ENCODE data around the gene SLIT2.

Gene SLIT2

DNA sequence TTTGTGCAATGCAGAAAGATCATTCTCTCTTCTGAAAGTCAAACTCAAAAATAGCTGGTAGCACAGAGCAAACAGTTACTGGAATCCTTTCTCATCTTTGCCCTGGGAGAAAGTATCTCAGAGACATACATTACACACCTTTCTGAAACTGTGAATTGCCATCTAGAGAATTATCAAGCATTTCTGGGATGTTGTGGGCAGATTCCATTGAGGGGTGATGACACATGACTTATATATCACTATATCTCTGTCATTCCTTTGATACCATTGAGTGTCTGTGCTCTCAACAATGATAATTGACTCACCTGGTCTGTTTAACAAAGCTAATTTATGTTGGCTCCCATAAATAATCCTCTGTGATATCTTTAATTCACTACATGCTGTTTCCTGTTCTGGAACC, 13.0 kb downstream of the SLIT2 start:
- DNase-seq (ENCODE audit: low read depth in 2 of 2): no peak

- DNase-seq (ENCODE audit: low read depth in 2 of 2): no peak
Observed at GRCh38 chr4:20265726-20266125, 14.0 kb downstream of the SLIT2 start.

DNA sequence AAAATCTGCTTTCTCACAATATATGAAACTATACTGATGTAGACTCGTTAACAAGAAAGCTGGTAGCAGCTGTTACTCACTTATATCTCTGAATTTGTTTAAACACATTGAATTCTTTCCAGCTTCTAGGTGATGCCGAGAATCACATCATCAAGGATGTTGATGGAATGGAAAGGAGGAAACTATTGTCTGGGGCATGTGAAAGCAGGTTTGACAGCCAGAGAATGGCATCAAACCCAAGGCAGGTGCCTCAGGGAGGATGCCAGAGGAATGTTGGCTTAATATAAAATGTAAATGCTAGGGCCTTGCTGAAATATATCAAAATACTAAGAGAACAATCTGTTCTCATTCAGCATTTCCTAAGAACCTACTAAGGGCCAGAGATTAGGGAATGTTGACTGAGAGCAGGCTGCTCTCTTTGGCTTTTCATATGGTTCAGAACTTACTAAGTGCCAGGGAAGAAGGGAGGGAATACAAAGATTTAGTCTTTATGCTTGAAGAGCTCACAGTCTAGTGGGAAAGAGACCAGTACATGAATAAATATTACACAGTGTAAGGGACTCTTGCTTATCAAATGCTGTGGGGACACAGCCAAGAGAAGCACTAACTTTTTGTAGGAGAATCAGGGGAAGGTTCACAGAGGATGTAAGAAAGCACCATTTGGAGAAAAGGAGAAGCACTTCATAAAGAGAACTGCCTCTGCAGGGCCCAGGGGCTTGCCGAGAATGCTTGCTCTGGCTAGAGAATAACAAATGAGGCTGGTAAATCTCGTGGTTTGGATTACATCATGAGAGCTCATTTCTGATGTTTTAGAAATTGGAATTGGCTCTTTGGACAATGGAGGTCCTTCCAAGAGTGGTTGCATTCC, 14.7 kb downstream of the SLIT2 start:
- DNase-seq (ENCODE audit: low read depth in 2 of 2): no peak

DNA sequence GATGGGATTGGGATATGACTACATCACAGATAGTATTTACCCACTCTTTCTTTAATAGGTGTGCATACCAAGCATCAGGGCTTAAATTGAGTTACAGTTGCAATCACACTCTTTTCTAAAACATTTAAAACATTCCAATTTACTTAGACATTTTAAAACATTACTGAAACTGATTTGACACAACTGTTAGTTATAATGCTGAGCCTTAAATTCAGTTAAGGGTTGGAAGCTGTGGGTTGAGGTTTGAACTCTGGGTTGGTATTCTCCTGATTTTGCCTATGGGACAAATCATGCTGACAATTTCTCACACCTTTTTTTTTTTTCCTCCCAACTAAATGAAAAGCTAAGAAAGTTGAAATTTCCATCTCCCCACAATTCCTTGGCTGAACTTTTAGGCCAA, 16.3 kb downstream of the SLIT2 start:
- DNase-seq (ENCODE audit: low read depth in 2 of 2): no peak

GRCh38 chr4:20269320-20269719, 17.6 kb downstream of the SLIT2 start:
- DNase-seq (ENCODE audit: low read depth in 2 of 2): no peak

- no peak for DNase-seq (ENCODE audit: low read depth in 2 of 2)
Observed at GRCh38 chr4:20271950-20272349, 20.2 kb downstream of the SLIT2 start.

DNA sequence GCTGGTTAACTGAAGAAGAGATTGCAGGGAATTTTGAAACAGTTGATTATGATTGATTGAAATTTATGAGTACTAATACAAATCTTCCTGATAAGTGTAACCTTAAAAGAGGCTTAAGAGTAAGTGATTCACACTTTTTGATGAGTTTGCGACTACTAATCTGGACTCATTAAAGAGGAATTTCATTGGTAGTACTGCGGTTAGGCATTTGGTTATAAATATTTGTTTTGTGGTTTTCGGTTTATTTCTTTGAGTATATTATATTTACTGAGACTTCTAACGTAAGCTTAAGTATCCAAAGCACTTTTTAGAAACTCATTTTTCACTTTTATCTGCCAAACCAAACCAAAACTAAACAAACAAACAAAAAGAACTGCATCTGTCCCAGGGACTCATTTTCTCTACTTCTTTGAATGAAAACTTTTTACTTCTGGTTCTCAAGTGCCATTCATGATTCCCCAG, 20.7 kb downstream of the SLIT2 start:
- DNase-seq (ENCODE audit: low read depth in 2 of 2): no peak

GRCh38 chr4:20273793-20274192, 22.1 kb downstream of the SLIT2 start:
- no peak for DNase-seq (ENCODE audit: low read depth in 2 of 2)

GRCh38 chr4:20276848-20277247, 25.1 kb downstream of the SLIT2 start:
- no peak for DNase-seq (ENCODE audit: low read depth in 2 of 2)

DNA sequence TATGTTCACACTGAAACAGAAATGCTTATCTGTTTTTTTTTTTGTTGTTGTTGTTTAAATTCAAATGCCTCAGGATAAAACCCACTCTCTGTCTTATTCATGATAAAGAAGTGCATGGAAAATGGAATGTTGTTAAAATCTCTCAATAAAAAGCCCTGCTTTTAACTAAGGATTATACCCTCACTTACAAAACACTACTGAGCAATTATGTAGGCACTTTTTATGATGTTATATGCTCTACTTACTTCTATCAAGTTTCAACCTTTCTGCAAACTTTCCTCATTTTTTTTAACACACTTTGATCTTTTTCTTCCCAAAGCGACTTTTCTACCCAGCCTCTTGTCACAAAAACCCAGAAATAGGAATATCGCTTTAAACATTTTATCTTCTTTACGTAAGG, 26.5 kb downstream of the SLIT2 start:
- DNase-seq (ENCODE audit: low read depth in 2 of 2): no peak

DNA sequence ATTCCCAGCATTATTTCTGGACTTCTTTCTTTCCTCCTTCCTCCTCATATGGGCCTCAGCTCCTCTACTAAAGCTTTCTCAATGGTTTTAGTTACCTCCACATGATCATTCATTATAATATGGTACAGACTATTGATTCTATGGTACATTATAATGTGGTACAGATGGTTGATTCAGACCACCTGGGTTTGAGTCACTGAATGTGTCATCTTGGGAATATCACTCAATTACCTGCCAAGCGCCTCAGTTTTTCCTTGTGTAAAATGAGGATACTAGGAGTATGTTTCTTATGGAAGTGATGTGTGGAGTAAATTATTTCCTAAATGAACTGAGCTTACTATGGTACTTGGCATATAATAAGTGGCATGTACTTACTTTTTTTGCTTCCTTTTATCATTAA, 27.7 kb downstream of the SLIT2 start:
- no peak for DNase-seq (ENCODE audit: low read depth in 2 of 2)

DNA sequence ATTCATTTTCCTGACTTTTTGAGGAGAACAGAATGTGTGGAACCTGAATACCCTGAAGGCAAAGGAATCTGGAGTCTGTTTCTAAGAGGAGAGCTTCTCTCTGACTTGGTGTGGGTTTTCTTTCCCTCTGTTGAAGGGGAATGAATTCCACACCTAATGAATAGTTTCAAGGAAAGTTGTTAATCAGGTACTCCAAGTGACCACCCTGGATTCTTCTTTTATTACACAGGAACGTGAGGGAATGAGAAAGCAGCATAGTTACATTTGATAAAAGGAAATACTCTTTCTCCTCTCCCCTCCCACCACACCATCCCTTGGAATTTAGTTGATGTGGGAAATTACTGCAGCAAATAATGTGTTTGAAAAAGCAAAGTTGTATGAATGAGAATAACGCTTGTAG, 29.7 kb downstream of the SLIT2 start:
- DNase-seq (ENCODE audit: low read depth in 2 of 2): no peak

DNA sequence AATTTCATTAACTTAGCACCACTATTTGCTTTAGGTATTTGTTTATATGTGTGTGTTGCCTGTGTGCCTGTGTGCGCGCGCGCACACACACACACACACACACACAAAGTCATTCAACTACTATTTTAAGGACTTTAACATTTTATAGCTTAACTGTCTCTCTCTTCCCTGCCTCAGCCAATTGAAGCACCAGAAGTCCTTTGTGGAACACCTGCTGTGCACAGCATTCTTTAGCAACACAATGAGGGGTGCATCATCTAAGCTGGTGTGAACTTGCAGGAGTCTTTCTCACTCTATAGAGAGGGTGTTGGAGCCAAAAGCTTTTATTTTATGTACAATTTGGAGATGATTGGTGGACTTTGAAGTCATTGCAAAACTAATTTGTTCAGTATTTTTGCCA, 31.3 kb downstream of the SLIT2 start:
- no peak for DNase-seq (ENCODE audit: low read depth in 2 of 2)

DNA sequence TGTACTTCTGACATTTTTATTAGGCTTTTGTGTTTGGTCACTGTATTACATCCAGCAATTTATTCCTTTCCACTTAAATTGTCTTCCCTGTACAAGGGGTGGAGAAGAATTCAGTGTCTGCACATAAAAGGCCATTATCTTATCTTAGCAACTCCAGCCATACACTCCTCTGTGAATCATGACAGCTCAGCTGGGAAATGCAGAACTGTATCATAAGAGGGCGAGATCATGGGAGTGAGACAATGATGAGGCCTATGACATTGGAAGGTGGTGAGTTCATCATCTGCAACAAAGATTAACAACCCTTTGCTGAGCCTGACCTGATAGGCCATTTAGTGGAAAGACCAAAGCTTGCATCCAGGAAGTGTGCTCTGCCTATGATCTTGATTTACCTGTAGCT, 33.3 kb downstream of the SLIT2 start:
- no peak for DNase-seq (ENCODE audit: low read depth in 2 of 2)

DNA sequence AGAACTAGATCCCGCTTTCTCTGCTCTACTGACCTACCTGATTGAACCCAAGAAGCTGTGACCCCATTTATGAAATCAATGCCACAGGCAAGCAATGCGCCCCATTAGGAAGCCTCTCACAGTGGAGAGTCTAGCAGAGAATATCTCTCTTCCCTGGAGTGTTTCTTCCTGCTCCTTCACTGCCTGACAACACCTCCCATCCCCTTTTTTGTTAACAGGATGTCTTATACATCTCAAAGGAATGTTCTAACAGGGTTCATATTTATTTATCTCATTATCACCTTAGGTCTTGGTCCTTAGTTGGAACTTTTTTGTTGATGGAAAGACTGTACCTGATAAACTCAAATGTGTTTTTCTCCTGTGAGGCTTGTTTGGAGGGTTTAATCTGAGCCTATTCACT, 35.5 kb downstream of the SLIT2 start:
- DNase-seq (ENCODE audit: low read depth in 2 of 2): no peak

DNA sequence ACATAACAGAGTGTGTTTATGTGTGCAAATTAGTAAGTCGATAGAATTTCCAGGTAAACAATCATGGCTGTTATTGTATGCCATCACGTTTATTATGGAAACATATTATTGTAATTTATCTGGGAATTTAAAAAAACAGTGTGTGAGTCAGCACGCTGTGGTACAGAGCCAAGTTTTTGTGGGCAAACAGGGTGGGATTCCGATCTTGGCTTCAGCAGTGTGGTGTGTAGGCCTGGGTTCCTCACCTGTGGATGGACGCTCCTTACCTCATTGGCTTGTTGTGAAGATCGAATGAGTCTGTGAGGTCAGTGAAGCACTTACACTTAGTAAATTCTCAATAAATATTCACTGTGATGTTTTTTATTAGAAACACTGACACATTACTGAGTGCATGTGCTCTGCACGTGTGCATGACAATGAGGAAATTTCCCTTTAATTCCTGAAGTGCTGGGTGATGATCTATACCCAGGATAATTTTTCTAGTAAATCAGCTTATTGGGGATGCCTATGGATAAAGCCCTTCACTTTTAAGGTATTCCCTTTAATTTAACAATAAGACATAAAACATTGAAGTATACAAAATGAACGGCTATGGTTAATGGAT, 36.4 kb downstream of the SLIT2 start:
- DNase-seq (ENCODE audit: low read depth in 2 of 2): no peak

DNA sequence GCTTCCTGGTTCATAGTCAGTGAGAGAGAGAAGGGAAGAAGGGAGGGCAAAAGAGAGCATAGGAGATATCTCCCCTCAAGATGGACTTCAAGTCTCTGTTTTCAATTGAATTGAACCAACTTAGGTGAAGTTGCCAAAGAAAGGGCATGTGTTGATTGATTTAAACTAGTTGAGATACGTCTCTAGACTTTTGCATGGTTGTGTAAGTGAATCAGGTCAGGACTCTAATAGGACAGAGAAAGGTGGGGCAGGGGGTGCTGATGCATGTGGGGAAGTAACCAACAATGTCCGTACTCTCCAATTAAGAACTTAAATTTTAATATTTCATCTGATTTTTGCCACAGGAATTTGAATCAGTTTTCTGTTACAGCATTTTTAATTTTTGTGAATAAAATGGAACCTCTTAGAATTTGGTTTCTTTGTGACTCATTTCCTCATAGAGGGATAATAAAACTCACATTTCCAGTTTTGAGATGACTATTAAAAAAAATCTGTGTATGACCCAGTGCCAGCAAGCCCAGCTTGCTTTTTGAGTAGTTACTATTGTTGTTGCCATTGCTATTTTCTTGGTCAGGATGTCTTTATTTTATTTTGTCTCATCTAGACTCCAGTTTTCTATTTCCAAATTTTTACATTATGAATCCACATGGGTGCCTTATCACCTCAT, 37.3 kb downstream of the SLIT2 start:
- DNase-seq (ENCODE audit: low read depth in 2 of 2): no peak

DNA sequence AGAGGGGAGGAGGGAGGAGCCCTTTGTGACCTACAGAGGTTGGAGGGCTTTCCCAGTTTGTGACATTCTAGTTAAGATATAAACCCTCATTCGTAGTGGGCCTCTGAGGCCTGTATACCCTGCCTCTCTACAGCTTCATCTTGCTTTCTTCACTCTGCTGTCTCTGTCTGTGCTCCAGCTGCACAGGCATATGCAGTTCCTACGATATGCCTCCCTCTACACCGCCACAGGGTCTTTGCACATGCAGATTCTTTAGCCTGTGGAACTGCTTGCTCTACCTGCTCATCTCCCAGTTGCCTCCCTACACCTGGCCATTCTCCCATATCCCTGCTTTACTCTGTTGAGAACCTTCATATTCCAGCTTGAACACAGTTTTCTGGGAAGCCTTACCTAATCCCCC, 38.1 kb downstream of the SLIT2 start:
- DNase-seq (ENCODE audit: low read depth in 2 of 2): no peak

- no peak for DNase-seq (ENCODE audit: low read depth in 2 of 2)
Observed at GRCh38 chr4:20292739-20293138, 41.0 kb downstream of the SLIT2 start.

DNA sequence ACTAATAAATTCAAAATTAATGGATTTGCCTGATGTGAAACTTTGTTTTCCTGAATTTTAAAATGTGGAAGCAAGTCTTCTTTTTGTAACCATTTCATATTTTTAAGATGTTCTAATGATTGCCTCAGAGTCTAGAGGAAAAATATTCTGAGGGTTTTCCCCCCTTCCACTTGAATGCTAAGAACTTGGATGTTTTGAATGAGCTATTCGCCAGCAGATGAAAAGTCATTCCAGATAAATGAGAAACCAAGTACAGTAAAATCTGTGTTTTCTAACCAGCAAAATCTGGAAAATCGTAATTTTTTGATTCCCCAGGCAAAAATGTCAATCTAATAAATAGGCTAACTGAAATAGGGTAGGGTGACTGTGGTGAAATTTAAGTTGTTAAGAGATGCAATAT, 45.6 kb downstream of the SLIT2 start:
- no peak for DNase-seq (ENCODE audit: low read depth in 2 of 2)

- DNase-seq (ENCODE audit: low read depth in 2 of 2): no peak
Observed at GRCh38 chr4:20297783-20298182, 46.1 kb downstream of the SLIT2 start.

- DNase-seq (ENCODE audit: low read depth in 2 of 2): no peak
Observed at GRCh38 chr4:20298455-20298854, 46.8 kb downstream of the SLIT2 start.

DNA sequence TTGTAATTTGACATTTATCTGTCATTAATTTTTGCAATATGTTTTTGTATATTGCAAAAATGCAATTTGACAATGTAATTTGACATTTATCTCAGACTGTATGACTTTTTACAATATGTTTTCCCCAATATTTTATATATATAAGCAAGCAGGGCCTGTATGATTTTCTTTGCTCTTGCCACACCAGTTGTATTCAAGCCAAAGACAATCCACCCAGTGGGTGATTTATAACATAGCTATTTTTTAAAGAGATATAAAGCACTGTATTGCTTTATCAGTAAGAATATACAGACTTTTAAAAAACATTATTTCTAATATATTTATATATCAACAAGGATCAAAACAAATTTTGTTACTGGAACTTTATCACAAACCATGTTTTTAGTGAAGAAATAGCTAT, 47.3 kb downstream of the SLIT2 start:
- DNase-seq (ENCODE audit: low read depth in 2 of 2): no peak

Measured in stimulated activated CD8-positive, alpha-beta memory T cell treated with anti-CD3 and anti-CD28 coated beads, Interleukin-15, amount 100 ng/mL, for 48 hours (primary cell).